AG09309 (cell line): ENCODE measurements around the gene MATN1.
"Not testable (repeated sequence)": the region's sequence is repeated elsewhere in the genome, so short reads cannot be mapped to it uniquely, and the experiment has no call there.

Experiments used
- DNase-seq: peaks from one replicate; pipeline ENCODE4 v3.0.0-alpha.2; 2010; ENCODE audit warnings: low read depth
- H3K4me3 ChIP-seq: 2 replicates; pipeline ENCODE4 v1.5.1; 2011; ENCODE audit warnings: mild to moderate bottlenecking, low read depth, low read length, moderate library complexity; ENCODE audit not compliant: control insufficient read depth
- CTCF ChIP-seq: IDR thresholded peaks from 2 replicates; pipeline ENCODE4 v1.5.1; 2011; ENCODE audit warnings: mild to moderate bottlenecking, low read depth, low read length, inconsistent platforms; ENCODE audit not compliant: insufficient read depth, control insufficient read depth; ENCODE audit errors: missing control alignments

The MATN1 gene, protein sequence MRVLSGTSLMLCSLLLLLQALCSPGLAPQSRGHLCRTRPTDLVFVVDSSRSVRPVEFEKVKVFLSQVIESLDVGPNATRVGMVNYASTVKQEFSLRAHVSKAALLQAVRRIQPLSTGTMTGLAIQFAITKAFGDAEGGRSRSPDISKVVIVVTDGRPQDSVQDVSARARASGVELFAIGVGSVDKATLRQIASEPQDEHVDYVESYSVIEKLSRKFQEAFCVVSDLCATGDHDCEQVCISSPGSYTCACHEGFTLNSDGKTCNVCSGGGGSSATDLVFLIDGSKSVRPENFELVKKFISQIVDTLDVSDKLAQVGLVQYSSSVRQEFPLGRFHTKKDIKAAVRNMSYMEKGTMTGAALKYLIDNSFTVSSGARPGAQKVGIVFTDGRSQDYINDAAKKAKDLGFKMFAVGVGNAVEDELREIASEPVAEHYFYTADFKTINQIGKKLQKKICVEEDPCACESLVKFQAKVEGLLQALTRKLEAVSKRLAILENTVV

GRCh38 chr1:30723331-30723755, at the start of gene MATN1:
MATN1 (minus strand) TSS chr1:30723585; CDS start chr1:30723551, 34 bp downstream.
- H3K4me3 ChIP-seq = no peak within 1 kb of the TSS
- DNase-seq = no peak
- TF ChIP-seq CTCF = no peak

- no peak overlapping the region for H3K4me3 ChIP-seq
- no peak for TF ChIP-seq CTCF
- DNase-seq = no peak
Measured at GRCh38 chr1:30771005-30771404, 47.6 kb upstream of the MATN1 start.

- DNase-seq = no peak
- TF ChIP-seq CTCF = no peak
- no peak overlapping the region for H3K4me3 ChIP-seq
Measured at GRCh38 chr1:30770150-30770549, 46.8 kb upstream of the MATN1 start.

GRCh38 chr1:30768830-30769718, 45.7 kb upstream of the MATN1 start:
- DNase-seq = no peak
- TF ChIP-seq CTCF = no peak
- H3K4me3 ChIP-seq = no peak overlapping the region

DNA sequence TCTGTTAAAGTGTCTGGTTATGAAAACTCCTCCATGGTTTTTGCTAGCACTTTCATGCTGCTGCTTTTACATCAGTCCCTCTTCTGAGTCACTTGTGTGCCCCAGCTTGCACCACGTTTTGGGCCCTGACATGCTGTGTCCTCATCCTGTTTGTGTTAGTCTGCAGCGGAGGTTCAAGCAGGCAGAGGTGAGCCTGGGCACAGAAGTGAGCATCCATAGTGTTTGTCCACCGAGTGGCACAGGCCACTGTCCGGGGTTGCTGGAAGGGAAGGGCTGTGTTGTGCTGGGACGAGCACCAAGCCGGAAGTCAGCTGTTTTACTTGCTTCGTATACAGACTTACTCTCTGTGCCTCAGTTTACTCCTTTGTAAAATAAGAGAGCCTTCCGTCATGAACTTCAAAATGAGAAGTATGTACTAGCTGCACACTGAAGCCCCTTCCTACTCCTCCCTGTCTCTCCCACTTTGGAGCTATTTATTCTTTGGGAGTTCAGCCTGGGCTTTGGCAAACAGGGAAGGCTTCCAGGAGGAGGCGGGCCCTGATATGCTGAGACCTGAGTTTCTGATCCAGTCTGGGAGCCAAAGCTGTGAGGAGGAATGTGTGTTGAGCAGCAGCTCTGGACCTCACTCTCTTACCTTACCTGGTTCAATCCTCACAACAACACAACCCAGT, 44.9 kb upstream of the MATN1 start:
- TF ChIP-seq CTCF = no peak
- DNase-seq = no peak
- no peak overlapping the region for H3K4me3 ChIP-seq

- DNase-seq, H3K4me3 ChIP-seq: not testable (repeated sequence)
Measured at GRCh38 chr1:30766948-30767347, 43.6 kb upstream of the MATN1 start.
